Measurements from ENCODE around the gene MPV17. TPM values are rescaled to one million over a fixed set of nuclear protein-coding genes. Genes with fewer than 3 reads are reported as not detected.

MPV17 gene
- polyA plus RNA-seq, 2 of the 4 experiments (the other 2 are of a cell fraction), result 67.7 to 130 TPM

DNA sequence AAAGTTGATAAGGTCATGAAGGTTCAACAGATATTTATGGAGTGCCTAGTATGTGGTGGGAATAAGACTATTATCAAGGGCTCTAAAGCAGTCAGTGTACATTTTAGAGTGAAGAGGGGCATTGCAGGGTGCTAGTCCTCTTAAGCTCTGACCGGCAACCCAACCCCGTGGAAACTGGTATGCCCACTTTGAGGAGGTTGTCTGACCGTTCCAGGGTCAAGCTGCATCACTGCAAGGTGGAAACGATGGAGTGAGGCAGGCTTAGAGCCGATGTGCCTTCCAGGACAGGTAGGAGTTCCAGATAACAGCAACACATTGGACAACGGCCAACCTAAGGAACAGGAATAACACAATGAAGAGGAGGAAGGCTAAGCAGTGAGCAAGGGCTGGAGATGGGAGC lies 13.2 kb downstream of the MPV17 start:
- ChIA-PET CTCF (interaction anchor here (0.7 to 4.6 kb wide), 6 partner anchors 8 to 60 kb away, joined by 3 to 25 read pairs (median 13); partner anchors contain the start of genes SLC30A3 and TRIM54), POLR2A (interaction anchor here (1.1 kb wide), 1 partner anchor 13 kb away, joined by 3 read pairs; no protein-coding TSS in a partner anchor)
- Histone ChIP-seq H3K4me1 (no peaks in the 10 kb centered on the region), H3K9me3 (no peaks in the 10 kb centered on the region), H3K27ac (no peak overlapping the region), H3K4me3 (no peak overlapping the region), H3K4me2 (no peak overlapping the region)
- DNase-seq (ENCODE audit: low read depth in 1 of 2, low spot score in 1 of 2), result no peak
- ATAC-seq, result no peak
- TF ChIP-seq, protein P1, sequence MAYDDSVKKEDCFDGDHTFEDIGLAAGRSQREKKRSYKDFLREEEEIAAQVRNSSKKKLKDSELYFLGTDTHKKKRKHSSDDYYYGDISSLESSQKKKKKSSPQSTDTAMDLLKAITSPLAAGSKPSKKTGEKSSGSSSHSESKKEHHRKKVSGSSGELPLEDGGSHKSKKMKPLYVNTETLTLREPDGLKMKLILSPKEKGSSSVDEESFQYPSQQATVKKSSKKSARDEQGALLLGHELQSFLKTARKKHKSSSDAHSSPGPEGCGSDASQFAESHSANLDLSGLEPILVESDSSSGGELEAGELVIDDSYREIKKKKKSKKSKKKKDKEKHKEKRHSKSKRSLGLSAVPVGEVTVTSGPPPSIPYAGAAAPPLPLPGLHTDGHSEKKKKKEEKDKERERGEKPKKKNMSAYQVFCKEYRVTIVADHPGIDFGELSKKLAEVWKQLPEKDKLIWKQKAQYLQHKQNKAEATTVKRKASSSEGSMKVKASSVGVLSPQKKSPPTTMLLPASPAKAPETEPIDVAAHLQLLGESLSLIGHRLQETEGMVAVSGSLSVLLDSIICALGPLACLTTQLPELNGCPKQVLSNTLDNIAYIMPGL (CRISPR knock-in tag; IDR thresholded peaks at IDR 0.05; ENCODE audit: borderline replicate concordance), result no peak
- TF ChIP-seq ZNF302 (CRISPR knock-in tag; IDR thresholded peaks at IDR 0.05) (no peak), HEYL (CRISPR knock-in tag; IDR thresholded peaks at IDR 0.05) (no peak), EHMT2 (IDR thresholded peaks at IDR 0.05; ENCODE audit: low read depth) (no peak), NR3C1 (IDR thresholded peaks at IDR 0.05) (no peak), HDAC2 (IDR thresholded peaks at IDR 0.05) (no peak), RARB (CRISPR knock-in tag; IDR thresholded peaks at IDR 0.05) (no peak), MAZ (IDR thresholded peaks at IDR 0.05; ENCODE audit: borderline replicate concordance, low read depth, low read length) (no peak), GATA3 (IDR thresholded peaks at IDR 0.05; ENCODE audit: borderline replicate concordance) (no peak), CBX8 (IDR thresholded peaks at IDR 0.05) (no peak), ZSCAN20 (CRISPR knock-in tag; IDR thresholded peaks at IDR 0.05) (no peak), TP53 (CRISPR knock-in tag; IDR thresholded peaks at IDR 0.05) (no peak), SREBF2 (IDR thresholded peaks at IDR 0.05) (no peak), JUNB (IDR thresholded peaks at IDR 0.05) (no peak)
- TF ChIP-seq, protein P2, sequence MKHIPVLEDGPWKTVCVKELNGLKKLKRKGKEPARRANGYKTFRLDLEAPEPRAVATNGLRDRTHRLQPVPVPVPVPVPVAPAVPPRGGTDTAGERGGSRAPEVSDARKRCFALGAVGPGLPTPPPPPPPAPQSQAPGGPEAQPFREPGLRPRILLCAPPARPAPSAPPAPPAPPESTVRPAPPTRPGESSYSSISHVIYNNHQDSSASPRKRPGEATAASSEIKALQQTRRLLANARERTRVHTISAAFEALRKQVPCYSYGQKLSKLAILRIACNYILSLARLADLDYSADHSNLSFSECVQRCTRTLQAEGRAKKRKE (CRISPR knock-in tag; IDR thresholded peaks at IDR 0.05; ENCODE audit: low read depth), result no peak
- TF ChIP-seq, protein P3, sequence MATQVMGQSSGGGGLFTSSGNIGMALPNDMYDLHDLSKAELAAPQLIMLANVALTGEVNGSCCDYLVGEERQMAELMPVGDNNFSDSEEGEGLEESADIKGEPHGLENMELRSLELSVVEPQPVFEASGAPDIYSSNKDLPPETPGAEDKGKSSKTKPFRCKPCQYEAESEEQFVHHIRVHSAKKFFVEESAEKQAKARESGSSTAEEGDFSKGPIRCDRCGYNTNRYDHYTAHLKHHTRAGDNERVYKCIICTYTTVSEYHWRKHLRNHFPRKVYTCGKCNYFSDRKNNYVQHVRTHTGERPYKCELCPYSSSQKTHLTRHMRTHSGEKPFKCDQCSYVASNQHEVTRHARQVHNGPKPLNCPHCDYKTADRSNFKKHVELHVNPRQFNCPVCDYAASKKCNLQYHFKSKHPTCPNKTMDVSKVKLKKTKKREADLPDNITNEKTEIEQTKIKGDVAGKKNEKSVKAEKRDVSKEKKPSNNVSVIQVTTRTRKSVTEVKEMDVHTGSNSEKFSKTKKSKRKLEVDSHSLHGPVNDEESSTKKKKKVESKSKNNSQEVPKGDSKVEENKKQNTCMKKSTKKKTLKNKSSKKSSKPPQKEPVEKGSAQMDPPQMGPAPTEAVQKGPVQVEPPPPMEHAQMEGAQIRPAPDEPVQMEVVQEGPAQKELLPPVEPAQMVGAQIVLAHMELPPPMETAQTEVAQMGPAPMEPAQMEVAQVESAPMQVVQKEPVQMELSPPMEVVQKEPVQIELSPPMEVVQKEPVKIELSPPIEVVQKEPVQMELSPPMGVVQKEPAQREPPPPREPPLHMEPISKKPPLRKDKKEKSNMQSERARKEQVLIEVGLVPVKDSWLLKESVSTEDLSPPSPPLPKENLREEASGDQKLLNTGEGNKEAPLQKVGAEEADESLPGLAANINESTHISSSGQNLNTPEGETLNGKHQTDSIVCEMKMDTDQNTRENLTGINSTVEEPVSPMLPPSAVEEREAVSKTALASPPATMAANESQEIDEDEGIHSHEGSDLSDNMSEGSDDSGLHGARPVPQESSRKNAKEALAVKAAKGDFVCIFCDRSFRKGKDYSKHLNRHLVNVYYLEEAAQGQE (IDR thresholded peaks at IDR 0.05), result no peak
- TF ChIP-seq, protein P4, sequence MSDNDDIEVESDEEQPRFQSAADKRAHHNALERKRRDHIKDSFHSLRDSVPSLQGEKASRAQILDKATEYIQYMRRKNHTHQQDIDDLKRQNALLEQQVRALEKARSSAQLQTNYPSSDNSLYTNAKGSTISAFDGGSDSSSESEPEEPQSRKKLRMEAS (IDR thresholded peaks at IDR 0.05), result no peak
- no peak for FAIRE-seq
- WGBS (ENCODE audit: missing lambda C conversion rate), result 89% methylated on average over 6 of the region's 6 CpGs

DNA sequence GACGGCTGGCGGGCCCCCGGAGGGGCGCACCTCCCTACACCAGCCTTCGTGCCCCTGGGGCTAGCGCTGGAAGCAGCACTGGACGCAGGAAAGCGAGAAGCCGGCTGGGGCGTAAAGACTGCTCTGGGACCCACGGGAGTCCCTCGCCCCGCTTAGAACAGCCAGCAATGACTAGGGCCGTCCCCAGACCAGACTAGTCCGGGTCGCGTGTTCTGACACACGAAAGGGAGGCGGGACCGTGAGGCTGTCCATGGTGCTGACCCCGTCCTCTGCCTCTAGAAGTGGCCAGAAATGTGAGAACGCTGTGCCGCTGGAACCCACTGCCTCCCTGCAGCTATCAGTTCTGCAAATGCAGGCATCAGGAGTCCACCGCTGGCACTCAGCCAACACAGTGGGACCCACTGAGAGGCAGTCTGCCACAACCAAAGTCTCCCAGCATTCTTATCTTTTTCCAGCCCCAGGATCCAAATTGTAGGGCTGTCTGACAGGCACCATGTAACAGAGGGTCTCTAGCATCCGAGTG lies 14.5 kb downstream of the MPV17 start, which contains the start of gene UCN:
Gene UCN (minus strand): TSS at position 87 of the 523 bp plus-strand sequence. CDS start 550 bp downstream, outside the sequence.
- DNase-seq (ENCODE audit: low read depth in 1 of 2, low spot score in 1 of 2), result no peak
- H3K9me3 ChIP-seq, result no peaks in the 10 kb centered on the region
- H3K4me2 ChIP-seq, result no peak within 1 kb of the TSS
- H3K27ac ChIP-seq, result no peak within 1 kb of the TSS
- WGBS (ENCODE audit: missing lambda C conversion rate), result 94% methylated on average over 25 of the region's 25 CpGs
- ChIA-PET CTCF (interaction anchor here (0.9 to 3.8 kb wide), 3 partner anchors 10 to 45 kb away, joined by 3 to 22 read pairs (median 4); partner anchors contain the start of gene SLC30A3), POLR2A (no interaction called here)
- no peak for FAIRE-seq
- H3K4me3 ChIP-seq, result no peak within 1 kb of the TSS
- no peaks in the 10 kb centered on the region for H3K4me1 ChIP-seq
- TF ChIP-seq, protein P3 (IDR thresholded peaks at IDR 0.05), result peak; percentile 82
- no peak for TF ChIP-seq FOXS1 (CRISPR knock-in tag; IDR thresholded peaks at IDR 0.05)
- ATAC-seq, result no peak
